Spleen (tissue), 7 donors: ENCODE measurements around the gene CEBPG.

Experiments
- POLR2A ChIP-seq, 3 donors: fragments of 450-650 bp; IDR thresholded peaks; one replicate each; pipeline ENCODE4 v1.5.1; 2017; ENCODE audit warnings: antibody characterized with exemption in 3 of 3, mild to moderate bottlenecking in 1 of 3
- TF ChIP-seq, protein P1 (sequence below), 11 experiments: fragments of 200-600 bp in 7 of 11; fragments of 450-650 bp in 4 of 11; sonication (generic) in 4 of 11; IDR thresholded peaks in 8 of 11; conservative IDR thresholded peaks in 3 of 11; 1 replicate in 7 of 11; 2 replicates in 4 of 11; pipeline versions ENCODE4 v1.4.0 to v1.8.0; 2016 to 2021; ENCODE audit warnings: antibody characterized with exemption in 11 of 11, inconsistent platforms in 4 of 11, mild to moderate bottlenecking in 1 of 11
- donor health status: DM: no; HTN: no; CAD: no; lungs with moderate emphysema.
- donor health status: DM: no; HTN: no; CAD: no.
- donor health status: DM: no; HTN: no; CAD: no.

DNA sequence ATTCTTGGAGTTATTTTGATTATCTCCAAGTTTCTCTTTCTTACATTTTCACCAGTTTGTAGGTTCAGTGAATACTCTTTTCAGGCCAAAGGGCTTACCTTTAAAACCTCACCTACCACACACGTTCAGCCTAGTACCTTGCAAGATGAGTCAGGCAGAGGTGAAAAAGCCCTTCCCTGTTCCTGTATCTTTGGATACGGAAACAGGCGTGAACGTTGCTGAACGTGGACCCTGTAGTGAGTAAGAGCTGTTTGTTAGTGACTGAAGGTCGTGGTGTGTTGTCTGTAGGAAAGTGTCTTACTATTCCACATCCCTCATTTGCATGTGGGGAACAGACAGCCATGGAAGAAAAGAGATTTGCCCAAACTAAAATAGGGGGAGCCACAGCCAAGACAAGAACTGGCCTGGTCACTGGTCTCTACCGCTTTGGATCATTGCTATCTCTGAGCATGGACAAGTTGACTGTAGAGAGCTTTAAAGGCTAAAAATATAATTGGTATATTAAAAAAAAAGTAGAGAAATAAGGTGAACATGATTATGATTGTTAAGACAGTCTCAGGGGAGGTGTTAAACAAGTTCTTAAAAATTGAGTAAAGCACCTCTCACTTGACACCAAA, 3.5 kb downstream of the CEBPG start:
- TF ChIP-seq POLR2A (IDR thresholded peaks at IDR 0.05) = no peak
- TF ChIP-seq, protein P1, sequence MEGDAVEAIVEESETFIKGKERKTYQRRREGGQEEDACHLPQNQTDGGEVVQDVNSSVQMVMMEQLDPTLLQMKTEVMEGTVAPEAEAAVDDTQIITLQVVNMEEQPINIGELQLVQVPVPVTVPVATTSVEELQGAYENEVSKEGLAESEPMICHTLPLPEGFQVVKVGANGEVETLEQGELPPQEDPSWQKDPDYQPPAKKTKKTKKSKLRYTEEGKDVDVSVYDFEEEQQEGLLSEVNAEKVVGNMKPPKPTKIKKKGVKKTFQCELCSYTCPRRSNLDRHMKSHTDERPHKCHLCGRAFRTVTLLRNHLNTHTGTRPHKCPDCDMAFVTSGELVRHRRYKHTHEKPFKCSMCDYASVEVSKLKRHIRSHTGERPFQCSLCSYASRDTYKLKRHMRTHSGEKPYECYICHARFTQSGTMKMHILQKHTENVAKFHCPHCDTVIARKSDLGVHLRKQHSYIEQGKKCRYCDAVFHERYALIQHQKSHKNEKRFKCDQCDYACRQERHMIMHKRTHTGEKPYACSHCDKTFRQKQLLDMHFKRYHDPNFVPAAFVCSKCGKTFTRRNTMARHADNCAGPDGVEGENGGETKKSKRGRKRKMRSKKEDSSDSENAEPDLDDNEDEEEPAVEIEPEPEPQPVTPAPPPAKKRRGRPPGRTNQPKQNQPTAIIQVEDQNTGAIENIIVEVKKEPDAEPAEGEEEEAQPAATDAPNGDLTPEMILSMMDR (IDR thresholded peaks at IDR 0.05 in 8 of 11, conservative IDR thresholded peaks at IDR 0.05 in 3 of 11) = no peak
